RWPE1 (cell line): ENCODE data around the gene VGLL2.

Experiments used
- CTCF ChIA-PET: fragments of 350-600 bp; sonication (Branson Sonifier 250); formaldehyde crosslinking; extraction: SDS; loops from one replicate; lab custom pipeline; 2021; lab: Yijun Ruan, JAX
- POLR2A ChIA-PET: fragments of 400-600 bp; formaldehyde crosslinking; extraction: SDS; loops from one replicate; lab custom pipeline; 2020; ENCODE audit warnings: antibody characterized with exemption; ENCODE audit not compliant: low non-redundant PET; lab: Yijun Ruan, JAX
- DNase-seq: peaks from one replicate; pipeline ENCODE4 v3.0.0; 2012; ENCODE audit warnings: low spot score
- H3K27ac ChIP-seq: fragments of 450-650 bp; 2 replicates; pipeline ENCODE4 v1.5.1; 2017
- CTCF ChIP-seq: fragments of 450-650 bp; conservative IDR thresholded peaks from 2 replicates; pipeline ENCODE4 v1.5.1; 2017; ENCODE audit warnings: low read depth, mild to moderate bottlenecking

Gene VGLL2

GRCh38 chr6:117298941-117299340 is 33.6 kb downstream of the VGLL2 start:
- ChIA-PET CTCF (no interaction called here), POLR2A (no interaction called here)
- TF ChIP-seq CTCF: no peak
- DNase-seq: no peak
- no peak overlapping the region for H3K27ac ChIP-seq

- no peak for DNase-seq
- POLR2A ChIA-PET: no interaction called here
- TF ChIP-seq CTCF: no peak
- CTCF ChIA-PET: no interaction called here
- no peak overlapping the region for H3K27ac ChIP-seq
Observed at GRCh38 chr6:117303323-117303722, 38.0 kb downstream of the VGLL2 start.

- DNase-seq: no peak
- POLR2A ChIA-PET: no interaction called here
- no peak for TF ChIP-seq CTCF
- H3K27ac ChIP-seq: no peak overlapping the region
- CTCF ChIA-PET: no interaction called here
Observed at GRCh38 chr6:117304446-117304845, 39.1 kb downstream of the VGLL2 start.

- DNase-seq: peak; percentile 5
- TF ChIP-seq CTCF: no peak
- no peak overlapping the region for H3K27ac ChIP-seq
- ChIA-PET POLR2A (no interaction called here), CTCF (no interaction called here)
Observed at GRCh38 chr6:117306227-117306790, 41.0 kb downstream of the VGLL2 start.

- CTCF ChIA-PET: no interaction called here
- TF ChIP-seq CTCF: no peak
- no peak overlapping the region for H3K27ac ChIP-seq
- POLR2A ChIA-PET: no interaction called here
- DNase-seq: no peak
Observed at GRCh38 chr6:117307655-117308054, 42.3 kb downstream of the VGLL2 start.

GRCh38 chr6:117309069-117309468 is 43.7 kb downstream of the VGLL2 start:
- no peak for TF ChIP-seq CTCF
- no peak for DNase-seq
- ChIA-PET POLR2A (no interaction called here), CTCF (interaction anchor here (0.7 kb wide), 1 partner anchor 313 kb away, joined by 3 read pairs; no protein-coding TSS in a partner anchor)
- H3K27ac ChIP-seq: no peak overlapping the region
